Measurements from ENCODE around the gene IER5.
"Not testable (repeated sequence)": the region's sequence is repeated elsewhere in the genome, so short reads cannot be mapped to it uniquely, and the experiment has no call there.

Gene IER5

DNA sequence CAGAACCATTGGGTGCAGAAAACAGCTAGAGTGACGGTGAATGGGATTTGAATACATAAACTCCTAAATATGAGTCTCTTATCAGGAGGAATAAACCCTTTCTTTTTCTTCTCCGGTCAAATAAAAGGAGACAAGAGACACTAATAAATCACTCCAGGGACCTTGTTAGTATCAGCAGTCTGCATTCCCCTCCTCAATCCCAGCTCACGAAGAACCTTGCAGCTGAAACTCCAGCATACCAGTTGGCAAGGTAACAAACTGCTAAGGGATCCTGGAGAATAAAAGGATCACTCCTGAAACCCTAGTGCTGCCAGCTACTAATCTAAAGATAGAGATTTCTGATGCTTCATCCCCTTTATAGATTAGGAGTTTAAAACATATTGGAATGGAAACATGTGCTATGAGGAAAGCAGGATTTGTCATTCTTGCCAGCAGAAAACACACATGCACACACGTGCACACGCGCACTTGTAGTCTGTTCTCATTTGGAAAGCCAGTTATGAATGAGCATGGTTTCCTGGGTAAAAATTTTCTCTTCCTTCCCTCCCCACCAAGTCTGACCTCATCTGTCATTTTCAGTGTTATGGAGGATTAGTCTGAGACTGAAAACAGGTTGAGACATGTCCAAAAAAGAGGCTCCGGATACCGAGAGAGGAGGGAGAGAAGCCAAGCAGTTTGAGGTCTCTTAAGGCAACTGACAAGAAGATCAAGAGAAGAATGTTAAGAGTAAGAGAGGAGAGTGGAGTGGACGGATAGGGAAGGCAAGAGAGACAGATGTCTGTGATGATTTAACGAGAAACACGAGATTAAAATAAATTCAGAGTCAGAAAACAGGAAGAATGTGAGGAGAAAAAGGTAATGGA, 10.9 kb downstream of the IER5 start:
- peak; percentile 15 for DNase-seq

DNA sequence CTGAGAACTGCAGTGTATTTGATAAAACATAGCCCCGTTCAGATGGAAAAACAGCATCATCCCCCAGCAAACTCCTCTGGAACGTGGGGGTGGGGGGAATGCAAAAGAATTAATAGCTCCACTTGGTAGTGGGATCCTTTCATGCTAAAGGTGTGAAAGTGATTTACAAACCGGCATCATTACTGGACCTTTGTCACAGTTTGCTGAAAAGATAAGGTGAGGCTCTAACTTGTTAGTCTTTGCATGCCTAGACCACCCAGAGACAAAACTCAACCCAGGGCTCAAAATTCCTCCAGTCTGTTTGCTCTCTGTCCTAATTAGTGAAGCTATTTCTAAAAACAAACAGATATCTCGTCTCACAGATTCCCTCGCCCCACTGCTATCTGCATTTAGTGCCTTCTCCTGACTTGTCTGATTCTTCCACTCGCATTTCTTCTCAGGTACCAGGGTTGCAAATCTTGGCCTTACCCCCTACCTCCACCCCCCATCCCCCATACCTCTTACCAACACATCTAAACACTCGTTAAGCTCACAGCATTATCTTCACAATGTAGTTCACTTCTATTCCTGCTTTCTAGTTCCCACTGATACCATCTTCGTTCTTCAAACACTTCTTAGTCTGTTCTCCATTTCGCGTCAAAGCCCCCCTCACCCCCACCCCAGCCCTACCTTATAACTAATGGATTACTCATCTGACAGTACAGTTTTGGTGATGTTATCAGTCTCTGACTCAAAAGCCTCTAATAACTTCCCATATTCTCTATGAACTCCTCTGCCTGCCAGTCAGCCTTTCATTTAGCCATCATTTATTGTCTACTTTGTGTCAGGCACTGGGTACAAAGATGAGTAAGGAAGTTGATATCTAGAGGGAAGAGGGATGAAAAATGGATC, 11.8 kb downstream of the IER5 start:
- peak; percentile 33 for DNase-seq

DNA sequence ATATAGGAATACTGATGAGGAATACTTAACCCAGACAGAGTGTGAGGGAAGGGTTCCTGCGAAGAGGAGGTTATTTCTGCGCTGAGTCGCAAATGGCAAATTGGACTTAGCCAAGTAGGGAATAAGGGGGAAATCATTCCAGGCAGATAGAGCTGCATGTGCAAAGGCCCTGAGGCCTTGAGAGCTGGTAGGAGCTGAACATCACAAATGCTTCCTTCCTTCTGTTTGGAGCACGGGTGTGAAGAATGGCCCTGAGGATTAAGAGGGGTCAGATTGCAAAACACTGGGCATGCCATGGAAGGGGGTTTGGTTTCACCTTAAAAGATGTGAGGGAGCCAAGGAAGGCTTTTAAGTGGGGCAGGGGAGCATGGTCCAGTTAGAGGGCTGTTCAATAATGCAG, 12.4 kb downstream of the IER5 start:
- DNase-seq: no peak

DNA sequence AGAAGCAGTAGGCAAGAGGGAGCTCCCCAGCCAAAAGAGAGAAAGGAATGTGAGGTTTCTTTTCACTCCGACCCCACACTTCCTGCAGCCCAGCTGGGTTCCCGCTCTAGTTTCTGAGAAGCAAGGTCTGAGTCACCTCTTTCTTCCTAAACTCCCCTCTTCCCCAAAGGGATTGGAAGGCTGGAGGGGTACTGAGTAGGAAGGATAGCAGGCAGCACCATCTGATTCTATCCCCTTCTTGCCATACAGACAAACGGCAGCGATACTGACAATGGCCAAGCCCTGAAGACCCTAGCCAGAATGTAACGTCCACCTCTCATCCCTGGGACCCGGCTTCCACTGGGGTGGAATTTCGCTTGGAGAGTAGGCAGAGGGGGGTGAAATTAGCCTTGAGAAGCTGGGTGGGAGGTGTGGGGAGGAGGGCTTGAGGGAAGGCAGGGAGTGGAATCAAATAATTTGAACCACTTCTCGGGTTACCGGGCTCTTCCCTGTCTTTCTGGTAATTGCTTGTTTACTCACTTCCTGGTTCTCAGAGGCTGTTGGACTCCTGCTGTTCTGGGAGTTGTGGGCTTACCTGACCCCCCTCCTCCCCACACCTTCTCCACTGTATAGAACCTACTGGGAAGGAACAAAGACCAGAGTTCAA, 13.2 kb downstream of the IER5 start:
- no peak for DNase-seq

DNA sequence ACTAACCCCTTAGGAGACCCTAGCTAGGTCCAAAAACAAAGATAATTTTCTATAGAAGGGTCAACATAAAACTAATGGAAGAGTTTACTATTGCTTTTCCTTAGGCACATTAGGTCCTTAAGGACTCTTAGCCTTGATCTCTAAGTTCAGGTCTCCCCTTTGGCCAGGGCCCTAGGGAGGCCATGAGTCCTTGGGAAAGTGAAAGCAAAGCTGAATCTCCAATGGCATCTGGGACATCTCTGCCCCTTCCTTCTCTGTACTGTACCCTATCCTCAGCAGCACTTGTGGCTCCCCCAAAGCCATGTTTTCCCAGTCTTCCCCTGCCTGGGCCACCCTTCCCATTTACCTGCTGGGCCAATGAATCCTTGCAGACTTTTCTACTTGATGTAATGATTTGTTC, 14.3 kb downstream of the IER5 start:
- no peak for DNase-seq

DNA sequence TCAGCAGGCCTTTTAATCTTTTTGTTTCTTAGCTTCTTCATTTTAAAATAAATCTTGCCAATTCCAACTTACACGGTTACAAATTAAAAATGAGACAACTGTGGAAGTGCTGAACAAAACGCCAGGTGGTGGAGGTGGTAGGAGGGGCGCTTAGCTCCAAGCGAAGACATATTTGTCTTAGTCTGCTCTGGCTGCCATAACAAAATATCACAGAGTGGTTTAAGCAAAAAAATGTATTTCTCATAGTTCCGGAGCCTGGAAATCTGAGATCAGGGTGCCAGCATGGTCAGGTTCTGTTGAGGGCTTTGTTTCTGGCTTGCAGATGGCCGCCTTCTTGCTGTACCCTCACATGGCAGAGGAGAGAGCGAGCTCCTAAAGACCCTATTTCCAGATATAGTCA, 14.9 kb downstream of the IER5 start:
- DNase-seq: no peak

DNA sequence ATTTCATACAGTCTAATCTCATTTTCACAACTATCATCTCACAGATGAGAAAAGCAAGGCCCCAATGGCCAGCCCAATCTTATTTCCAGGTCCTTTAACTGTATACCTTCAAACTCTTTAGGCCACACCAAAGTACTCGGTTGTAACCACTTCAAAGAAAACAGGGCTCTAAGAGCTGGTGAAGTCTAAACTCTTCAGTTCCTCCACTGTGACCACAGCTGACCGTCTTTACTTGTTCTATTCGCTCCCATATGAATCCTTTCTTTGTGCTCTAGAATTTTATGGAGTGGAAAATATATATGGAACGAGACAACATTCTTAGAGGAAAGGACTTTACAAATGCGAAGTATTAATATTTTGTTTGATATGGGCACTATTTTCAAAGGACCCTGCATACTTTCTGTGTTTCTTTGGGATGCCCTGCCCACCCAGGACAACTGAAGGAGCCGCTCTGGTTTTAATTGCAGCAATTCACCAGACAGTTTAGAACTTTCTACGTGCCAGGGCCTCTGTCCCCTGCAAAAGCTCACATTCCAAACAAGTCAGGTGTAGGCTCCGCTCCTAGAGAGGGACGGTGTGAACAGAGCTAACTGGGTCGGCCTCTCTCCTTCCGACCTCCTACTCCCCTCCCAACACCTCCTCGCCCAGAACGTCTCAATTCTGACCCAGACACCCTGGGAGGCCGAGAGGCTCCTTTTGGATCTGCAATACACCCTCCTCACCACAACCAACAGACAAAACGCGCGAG, 15.7 kb downstream of the IER5 start:
- DNase-seq: no peak

DNA sequence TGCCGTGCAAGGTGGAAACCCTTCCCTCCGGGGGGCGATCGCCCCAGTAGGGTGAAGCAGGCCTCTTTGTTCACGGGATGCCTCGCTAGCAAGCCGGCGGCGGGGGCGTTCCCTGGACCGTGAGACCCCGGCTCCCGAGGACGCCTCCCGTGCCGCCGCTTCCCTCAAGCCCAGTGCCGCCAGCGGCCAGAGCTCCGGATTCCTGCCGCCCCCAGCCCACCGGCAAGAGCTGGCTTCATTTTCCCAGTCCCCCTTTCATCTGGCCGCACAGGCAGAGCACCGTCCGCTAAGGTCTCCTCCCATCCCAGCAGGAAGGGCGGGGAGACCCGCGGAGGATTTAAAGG, 16.3 kb downstream of the IER5 start:
- DNase-seq: peak; percentile 51

DNA sequence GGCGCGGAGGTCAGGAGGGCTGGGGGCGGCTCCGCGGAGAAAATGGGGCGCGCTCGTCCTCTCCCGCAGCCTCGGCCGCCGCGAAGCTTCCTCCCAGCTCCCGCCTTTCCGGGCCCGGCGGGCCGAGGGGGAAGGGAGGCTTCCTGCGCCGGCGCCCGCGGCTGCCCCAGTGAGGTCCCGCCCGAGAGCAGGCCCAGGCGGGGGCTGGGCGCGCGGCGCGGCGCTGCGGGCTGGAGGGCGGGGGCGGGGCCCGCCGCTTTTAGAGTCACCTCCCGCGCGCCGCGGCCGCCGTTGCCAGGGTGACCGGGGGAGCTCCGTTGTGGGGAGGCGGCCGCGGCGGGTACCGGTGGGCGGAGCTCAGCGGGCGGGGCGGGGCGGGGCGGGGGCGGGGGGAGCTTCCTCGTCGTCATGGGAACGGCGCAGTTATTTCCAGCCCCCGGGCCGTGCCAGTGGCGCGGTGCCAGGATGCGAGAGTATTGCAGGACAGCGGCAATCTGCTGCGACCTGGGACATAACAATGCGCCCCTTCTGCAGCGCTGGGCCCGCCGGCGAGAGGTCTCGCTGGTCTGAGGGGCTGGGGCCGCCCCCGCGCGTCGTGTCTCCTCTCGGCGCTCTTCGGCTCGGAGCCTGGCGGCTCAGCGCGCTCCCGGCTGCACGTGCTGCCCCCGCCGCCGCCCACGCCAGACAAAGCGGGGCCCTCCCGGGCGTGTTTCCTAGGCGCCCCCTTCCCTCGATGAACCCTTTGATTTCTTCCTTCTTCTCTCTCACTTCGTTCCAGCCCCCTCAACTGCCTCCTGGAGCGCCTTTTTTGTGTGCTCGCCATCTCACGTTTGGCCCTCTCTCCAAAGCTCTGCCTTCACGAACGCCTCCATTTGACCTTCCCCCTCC, 16.9 kb downstream of the IER5 start:
- DNase-seq: peak; percentile 97

DNA sequence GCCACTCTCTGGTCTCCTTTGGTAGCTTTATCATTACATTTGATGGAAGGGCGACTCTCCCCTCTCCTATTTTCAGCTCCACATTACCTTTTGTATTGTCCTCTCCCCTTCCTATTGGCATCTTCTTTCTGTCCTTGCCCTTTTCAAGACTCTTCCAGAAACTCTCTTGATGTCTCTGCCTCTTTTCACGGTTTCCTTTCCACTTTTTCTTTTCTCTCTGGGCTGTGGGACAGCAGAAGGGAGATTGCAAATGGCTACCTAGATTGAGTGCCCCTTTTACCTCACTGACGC, 17.5 kb downstream of the IER5 start:
- DNase-seq: no peak

DNA sequence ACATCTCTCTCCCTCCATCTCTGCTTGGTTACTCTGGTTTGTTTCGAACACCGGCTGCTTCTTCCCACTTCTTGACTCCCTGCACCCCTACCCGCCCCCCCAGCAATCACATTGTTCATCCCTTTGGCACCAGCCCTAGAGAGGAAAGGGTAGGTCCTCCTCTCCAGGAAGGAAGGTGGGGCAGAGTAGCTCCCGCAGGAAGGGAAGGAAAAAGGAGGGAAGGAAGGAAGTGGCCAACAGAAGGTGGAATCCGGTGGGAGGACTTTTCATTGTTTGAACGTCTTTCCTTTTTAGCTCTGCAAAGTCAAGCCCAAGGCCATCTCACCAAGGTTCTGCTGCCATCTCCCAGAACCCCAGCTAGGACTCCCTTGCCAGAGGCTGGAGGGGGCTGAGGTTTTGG, 18.0 kb downstream of the IER5 start:
- no peak for DNase-seq

DNA sequence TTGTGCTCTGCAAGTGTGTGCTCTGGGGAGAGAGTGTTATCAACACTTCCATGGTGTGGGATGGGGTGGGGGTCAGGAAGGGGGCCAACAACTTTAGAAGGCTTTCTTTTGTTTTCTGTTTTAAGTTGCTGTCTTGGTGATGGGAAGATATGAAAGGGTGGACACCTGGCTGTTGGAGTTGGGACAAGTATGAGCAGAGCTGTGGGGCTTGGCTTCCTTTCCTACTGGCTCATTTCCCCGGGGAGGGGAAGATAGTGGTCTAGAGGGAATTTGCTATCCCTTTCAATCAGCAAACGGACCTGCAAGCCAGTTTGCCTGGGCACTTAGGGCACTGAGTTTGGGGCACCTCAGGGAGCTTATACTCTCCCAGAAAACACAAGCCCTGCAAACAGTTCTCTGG, 19.2 kb downstream of the IER5 start:
- no peak for DNase-seq

DNA sequence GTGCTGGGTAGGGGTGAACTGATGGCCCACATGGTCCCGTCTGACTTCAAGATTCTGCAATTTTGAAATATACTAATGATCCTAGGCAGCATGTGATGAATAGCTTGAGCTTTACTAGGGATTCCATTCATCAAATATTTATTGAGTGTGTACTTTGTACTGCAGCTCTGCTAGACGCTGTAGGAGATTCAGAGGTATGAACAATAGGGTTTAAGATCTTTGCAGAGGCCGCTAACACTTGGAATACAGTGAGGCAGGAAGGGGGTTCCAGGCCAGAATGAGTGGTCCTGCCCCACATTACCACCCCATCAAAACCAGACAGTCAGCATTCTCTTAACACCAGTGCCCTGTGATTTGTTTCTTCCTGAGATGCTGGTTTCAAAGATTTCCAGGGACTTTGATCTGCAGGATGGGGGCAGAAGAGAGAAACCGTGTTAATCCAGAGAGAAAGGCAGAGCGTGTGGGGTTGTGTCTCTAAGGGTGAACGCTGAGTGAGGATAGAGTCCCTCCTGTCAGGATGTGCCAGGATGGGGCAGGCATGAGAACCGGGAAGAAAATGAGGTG, 19.9 kb downstream of the IER5 start:
- no peak for DNase-seq

DNA sequence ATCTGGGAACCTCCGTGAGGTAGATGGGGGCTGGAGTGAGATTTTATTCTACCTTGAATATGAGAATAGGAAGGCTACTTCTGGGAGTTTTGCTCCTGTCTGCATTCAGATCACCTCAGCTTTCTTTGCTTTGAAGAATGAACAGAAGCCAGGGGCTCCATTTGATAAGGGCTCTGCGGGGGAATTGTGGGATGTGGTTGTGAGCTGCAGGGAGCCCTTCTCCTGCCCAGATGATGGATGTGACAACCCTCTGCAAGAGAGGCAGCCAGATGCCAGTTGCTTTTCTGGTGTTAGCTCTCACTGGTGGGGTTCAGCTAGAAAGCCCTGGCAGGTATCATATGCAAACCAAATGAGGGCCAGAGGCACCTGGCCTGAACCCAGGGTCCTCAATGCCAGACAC, 21.5 kb downstream of the IER5 start:
- no peak for DNase-seq

DNA sequence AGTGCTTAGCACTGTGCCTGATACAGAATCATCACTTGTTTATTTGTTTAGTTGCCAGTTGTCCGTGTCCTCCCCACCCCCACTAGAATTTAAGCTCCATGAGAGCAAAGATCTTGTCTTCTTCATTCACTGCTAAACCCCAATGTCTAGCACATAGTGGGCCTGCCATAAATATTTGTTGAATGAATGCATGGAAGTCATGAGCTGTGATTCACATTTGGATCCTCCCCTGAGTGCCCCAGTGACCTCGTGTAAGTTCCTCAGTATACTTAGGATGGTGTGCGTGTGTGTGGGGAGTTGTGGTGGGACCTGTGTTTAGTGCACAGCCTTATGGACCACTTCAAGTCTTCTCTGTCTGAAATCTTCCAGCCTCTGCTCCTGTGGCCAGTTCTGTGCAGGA, 23.1 kb downstream of the IER5 start:
- DNase-seq: no peak

DNA sequence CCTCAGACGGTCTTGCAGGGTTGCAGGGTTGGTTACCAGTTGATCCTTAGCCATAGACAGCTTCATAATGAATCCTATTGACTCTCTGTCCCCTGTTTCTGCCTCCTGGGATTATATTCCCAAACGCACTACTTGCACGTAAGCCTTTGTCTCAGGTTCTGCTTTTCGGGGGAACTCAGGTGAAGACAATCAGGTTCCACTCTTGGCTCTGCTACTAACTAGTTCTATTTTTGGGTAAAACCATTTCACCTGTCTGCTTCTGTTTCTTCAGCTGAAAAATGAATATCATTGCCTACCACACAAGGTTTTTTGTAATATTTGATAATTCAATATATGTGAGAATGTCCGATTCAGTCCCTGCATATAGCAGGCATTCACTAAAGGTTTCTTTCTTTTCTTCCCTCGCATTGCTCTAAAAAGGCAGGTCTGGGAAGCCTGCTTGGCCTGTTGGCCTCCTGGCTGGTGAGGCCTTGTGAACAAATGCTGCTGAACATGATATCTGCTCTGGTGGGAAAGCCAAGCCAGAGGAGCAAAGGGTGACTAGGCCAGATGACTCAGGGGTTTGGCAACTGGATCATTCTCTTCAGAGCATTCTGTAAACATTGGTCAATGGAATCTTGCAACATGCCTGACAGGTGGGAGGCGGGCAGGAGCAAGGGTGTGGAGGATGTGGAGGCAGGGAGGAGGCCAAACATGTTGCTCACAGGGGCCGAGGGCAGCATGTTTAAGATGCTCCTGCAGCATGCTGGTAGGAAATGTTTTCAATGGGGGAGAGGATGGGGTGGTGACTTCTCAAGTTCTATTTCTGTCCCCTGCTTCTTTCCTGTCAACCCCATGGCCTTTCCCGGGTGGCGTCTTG, 23.8 kb downstream of the IER5 start:
- DNase-seq: no peak

DNA sequence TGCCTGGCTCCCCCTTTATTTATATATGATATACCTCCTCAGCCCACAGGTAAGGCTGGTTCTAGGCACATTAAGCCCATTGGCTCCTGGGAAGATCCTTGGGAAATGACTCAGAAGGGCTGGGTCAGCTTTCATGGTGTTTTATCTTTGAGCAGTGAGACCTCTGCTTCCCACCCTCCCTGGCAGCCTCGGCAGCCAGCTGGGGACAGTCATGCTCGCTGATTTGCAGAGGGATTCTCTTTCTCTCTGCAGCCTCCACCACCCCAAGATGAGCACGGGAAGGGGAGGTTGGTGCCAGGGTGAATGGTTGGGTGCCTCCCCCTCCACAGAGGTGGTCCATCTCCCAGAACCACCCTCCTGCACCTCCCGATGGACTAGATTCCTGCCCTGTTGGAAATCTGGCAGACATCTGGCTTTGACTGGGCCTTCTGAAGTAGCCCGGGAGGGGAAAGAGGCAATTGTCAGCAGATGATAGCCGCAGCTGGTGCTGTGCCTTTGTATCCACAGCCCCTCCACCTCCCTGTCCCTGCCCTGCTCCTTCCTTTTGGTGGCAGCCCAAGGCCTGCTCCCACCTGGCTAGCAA, 24.6 kb downstream of the IER5 start:
- DNase-seq: no peak

DNA sequence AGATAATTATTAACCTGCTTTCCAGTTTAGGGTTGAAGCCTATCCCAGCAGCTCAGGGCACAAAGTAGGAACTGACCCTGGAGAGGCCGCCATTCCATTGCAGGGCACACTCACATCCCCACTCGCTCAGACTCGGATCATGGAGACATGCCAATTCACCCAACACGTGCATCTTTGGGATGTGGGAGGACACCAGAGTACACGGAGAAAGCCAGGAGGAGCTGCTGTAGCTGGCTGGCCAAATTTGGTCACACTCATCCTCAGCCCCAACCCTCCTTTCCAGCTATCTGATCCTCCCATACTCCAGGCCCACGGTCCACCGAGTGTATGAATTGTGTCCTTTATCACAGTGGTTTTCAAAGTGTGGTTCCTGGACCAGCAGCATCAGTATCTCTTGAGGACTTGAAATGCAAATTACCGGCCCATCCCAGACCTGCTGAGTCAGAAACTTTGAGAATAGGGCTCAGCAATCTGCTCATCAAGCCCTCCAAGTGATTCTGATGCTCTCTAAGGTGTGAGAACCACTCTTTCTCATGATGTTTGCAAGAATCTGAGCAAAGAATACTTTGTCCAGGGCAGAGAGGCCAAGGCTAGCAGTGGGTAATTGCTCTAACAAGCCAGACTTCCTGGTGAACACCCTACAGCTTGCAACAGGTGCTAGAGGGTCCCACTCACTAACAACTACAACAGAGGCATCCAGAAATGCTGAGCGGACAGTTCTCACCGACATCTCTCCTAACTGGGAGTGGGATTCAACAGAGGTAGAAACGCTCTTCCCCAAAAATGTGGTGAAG, 26.3 kb downstream of the IER5 start:
- no peak for DNase-seq

DNA sequence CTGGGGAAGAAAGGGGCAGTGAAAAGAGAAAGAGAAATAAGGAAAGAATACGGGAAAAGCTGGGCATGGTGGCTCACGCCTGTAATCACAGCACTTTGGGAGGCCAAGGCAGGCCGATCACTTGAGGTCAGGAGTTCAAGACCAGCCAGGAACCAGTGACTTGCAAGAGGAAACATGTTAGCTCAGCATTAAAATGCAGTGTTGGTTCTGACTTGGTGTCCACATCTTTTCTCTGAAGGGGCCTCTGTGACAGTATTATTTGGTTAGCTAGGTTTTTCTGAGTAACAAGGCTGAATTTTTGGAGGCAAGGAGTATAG, 26.8 kb downstream of the IER5 start:
- no peak for DNase-seq

DNA sequence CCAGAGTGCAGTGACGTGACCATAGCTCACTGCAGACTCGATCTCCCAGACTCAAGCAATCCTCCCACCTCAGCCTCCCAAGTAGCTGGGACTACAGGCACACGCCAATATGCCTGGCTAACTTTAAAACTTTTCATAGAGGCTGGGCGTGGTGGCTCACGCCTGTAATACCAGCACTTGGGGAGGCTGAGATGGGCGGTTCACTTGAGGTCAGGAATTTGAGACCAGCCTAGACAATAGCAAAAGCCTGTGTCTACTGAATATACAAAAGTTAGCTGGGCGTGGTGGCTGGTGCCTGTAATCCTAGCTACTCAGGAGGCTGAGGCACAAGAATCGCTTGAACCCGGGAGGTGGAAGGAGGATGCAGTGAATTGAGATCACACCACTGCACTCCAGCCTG, 27.5 kb downstream of the IER5 start:
- not testable (repeated sequence) for DNase-seq
